Stimulated activated CD4-positive, alpha-beta T cell treated with anti-CD3 and anti-CD28 coated beads, Interleukin-15, amount 100 ng/mL, for 48 hours (primary cell): ENCODE data around the gene MYL2.

ENCODE experiments used
- DNase-seq, 2 donors: peaks; one replicate each; pipeline ENCODE4 v3.0.0-alpha.2; 2020; ENCODE audit warnings: low read depth in 2 of 2

Gene MYL2

DNA sequence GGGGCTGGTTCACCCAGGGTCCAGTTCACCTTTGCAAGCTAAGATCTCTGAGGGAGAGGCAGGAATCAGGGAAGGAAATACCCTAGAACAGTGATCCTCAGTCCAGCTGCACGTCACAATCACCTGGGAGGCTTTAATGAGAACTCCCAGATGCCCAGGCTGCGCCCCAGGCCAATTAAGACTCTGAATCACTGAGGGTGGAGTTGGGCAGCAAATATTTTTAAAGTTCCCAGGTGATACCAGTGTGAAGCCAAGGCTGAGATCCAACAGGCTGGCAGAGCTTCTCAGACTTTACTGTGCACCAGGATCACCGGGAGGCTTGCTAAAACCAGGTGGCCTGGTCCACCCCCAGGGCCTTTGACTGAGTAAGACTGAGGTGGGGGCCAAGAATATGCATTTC lies 23.8 kb downstream of the MYL2 start:
- DNase-seq = no peak

DNA sequence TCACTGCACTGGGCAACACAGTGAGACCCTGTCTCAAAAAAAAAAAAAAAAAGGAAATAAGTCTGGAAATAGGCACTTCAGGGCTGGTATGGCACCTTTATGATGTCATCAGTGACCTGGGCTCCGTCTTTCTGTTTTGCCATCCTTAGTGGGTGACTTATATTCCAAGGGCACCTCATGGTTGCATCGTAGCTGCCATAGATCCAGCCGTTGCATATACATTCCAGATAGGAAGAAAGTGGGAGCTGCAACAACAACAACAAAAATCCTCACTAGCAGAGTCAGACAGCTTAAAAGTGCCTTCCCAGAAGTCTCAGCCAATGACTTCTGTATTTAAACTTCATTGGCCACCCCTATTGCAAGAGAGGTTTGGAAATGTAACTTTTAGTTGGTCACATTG lies 26.4 kb downstream of the MYL2 start:
- DNase-seq = no peak

GRCh38 chr12:110889361-110889760 lies 31.0 kb downstream of the MYL2 start:
- no peak for DNase-seq

GRCh38 chr12:110888256-110888991 lies 32.0 kb downstream of the MYL2 start:
- no peak for DNase-seq

DNA sequence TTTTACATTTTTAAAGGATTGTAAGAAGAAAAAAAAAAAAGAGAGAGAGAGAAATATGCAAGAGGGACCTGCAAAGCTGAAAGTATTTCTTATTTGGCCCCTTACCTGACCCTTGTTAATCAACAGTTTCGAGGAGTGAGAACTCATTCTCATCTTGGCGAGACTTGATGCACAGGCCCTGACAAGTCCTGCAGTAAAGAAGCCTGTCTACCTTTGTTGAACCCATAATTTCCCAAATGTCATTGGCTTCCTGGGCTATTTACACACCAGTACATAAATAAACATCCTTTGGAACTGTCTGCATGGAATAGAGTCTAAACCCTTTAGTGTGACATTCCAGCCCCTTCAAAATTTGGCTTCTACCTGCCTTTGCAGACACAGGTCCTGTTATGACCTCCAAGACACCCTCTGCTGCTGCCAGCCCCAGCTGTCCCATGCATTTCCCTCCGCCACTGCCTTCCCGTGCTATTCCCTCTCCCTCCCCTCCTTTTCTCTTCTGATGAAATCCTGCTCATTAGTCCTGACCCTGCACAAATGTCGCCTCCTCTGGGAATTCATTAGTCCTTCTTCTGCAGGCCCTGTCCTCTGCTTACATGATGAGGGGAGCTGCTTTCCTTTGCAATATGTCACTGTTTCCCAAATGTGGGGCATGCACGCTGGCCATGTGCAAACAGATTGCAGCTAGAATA lies 35.1 kb downstream of the MYL2 start:
- DNase-seq = no peak

GRCh38 chr12:110883251-110883650 lies 37.1 kb downstream of the MYL2 start:
- no peak for DNase-seq

DNA sequence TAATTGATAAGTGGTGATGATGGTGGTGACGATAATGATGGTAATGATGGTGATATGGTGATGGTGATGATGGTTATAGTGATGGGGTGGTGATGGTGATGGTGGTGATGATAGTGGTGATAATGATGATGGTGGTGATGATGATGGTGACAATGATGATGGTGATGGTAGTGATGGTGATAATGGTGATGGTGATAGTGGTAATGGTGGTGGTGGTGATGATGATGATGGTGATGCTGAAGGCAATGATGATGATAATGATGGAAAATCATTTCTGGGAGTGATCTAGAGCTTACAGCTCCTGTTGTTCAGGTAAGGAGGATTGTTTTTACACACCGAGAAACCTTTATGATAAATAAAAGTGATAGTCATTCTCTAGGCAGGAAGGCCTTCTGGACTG lies 39.7 kb downstream of the MYL2 start:
- no peak for DNase-seq

DNA sequence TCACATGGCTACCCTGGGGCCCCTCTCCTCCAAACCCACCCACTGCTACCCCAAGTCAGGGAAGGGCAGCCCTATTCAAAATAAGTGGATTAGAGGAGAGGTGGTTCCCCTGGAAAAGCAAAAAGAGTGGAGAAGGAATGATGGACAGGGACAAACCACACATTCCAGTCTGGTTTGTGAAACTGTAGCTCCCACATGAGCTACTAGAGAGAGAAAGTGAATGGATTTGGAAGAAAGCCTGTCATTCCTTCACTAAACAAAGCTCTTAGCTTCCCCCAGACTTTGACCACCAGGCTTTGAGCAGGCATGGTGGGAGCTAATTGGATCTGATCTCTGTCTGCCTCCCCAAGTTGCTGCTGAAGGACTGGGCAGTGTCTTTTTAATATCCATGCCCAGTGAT lies 45.6 kb downstream of the MYL2 start:
- DNase-seq = no peak

DNA sequence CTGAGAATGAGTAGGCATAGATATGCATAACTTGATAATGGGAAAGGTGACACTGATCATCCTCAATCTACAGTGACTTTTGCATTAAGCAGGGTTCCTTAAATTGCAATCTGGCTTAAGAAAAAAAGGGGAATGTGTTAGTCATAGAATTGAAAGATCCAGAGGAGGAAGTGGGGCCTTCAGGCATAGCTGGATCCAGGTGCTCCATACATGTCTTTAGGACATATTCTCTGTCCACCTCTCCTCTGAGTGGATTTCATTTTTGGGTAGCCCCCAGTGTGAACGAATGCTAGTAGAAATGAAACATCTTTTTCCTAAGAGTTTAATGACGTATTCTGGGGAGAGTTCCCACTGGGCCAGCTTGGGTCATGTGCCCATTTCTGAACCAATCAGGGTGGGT lies 46.0 kb downstream of the MYL2 start:
- no peak for DNase-seq

DNA sequence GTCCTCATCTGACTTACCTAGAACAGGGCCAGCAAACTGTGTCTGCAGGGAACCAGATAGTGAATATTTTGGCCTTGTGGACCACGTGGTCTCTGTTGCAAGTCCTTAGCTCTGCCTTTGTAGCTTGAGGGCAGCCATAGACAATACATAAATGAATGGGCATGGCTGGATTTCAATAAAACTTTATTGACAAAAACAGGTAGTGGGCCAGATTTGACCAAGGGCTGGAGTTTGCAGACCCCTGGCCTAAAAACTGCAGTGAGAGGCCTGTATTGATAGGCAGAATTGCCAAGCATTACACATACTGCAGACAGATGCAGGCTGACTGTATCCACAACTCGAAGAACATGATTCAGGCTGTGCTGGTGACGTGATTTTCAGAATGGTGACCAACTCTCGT lies 48.3 kb downstream of the MYL2 start:
- DNase-seq = no peak

DNA sequence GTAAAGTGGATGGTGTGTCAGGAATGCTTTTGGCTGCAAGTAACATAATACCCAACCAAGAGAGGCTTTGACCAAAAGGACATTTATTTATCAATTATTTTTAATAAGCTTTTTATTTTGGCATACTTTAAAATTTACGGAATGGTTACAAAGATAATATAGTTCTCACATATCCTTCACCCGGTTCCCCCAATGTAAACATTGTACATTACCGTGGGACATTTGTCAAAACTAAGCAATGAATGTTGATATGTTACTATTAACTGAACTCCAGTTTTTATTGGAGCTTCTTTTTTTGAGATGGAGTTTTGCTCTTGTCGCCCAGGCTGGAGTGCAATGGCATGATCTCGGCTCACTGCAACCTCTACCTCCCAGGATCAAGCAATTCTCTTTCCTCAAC lies 50.6 kb downstream of the MYL2 start:
- no peak for DNase-seq

- no peak for DNase-seq
Observed at GRCh38 chr12:110869026-110869425, 51.4 kb downstream of the MYL2 start.

- no peak for DNase-seq
Observed at GRCh38 chr12:110865521-110865920, 54.9 kb downstream of the MYL2 start.

DNA sequence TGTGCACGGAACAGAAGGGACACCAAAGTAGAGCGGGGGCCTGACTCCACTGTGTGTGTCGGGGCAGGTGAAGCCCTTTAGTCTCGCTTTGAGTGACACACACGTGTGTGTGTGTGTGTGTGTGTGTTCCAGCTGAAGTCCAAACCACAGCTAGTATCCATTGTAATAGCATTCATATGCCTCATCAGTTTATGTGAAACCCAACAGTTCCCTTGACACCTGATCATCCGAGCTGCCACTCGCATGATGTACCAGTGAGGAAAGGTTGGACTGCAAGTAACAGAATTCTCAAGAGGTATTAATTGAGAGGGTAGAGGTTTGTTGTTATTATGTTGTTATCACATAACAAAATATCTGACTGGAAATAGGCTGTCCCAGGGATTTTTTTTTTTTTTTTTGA lies 57.2 kb downstream of the MYL2 start:
- DNase-seq = no peak

DNA sequence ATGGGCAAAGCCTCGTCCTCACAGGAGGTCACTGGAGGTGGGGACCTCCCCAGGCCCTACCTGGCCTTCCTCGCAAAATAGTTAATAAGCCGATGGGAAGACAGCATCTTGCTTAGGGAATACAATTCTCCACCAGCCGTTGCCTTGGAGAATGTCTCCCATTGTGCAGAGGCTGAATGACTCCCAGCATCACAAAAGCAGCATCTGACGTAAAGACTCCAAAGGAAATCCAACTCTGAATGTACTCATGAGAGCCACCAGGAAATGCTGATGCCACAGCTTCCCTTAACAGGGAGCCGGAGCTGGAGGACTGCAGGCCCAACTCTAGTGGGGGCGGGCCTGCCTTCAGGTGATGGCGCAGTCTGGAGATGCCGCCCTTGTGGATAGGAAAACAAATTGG lies 58.0 kb downstream of the MYL2 start:
- no peak for DNase-seq

- no peak for DNase-seq
Observed at GRCh38 chr12:110861729-110862128, 58.6 kb downstream of the MYL2 start.
